HFFc6 (cell line): ENCODE data around the gene PHACTR1. TPM values are rescaled to one million over a fixed set of nuclear protein-coding genes. Genes with fewer than 3 reads are reported as not detected.

Source experiments
- DNase-seq: peaks from one replicate; pipeline ENCODE4 v3.0.0-alpha.2; 2018
- H3K27ac Mint-ChIP-seq: 2 replicates; pipeline ENCODE4 v1.8.0; 2020; ENCODE audit warnings: mild to moderate bottlenecking, mixed read lengths
- H3K27me3 Mint-ChIP-seq: 2 replicates; pipeline ENCODE4 v1.8.0; 2021; ENCODE audit warnings: mild to moderate bottlenecking, moderate library complexity, mixed read lengths; ENCODE audit not compliant: insufficient read depth
- H3K36me3 Mint-ChIP-seq: 2 replicates; pipeline ENCODE4 v1.8.0; 2021; ENCODE audit warnings: low read depth, mixed read lengths
- H3K4me1 Mint-ChIP-seq: 2 replicates; pipeline ENCODE4 v1.8.0; 2020; ENCODE audit warnings: low read depth, mixed read lengths
- H3K4me3 Mint-ChIP-seq: 2 replicates; pipeline ENCODE4 v1.8.0; 2020; ENCODE audit warnings: mild to moderate bottlenecking, moderate library complexity, mixed read lengths
- H3K9me3 Mint-ChIP-seq: 2 replicates; pipeline ENCODE4 v1.8.0; 2020; ENCODE audit warnings: mild to moderate bottlenecking, mixed read lengths
- CTCF ChIP-seq: fragments of 200-600 bp; sonication (generic); IDR thresholded peaks from 2 replicates; pipeline ENCODE4 v1.5.0; 2021; ENCODE audit warnings: antibody characterized with exemption, mild to moderate bottlenecking
- total RNA-seq, 6 experiments: library from RNA; stranded (reverse); fragmentation: NEBNext Ultra II Directional; extraction: Animal tissue kit (Norgen Biotek cat#: 25700); gene quantifications; 2 replicates in 1 of 6; 3 replicates in 5 of 6; pipeline ENCODE4 v1.2.3, GENCODE V29; 2021

Gene PHACTR1
- total RNA-seq, 6 experiments from 2014 or later = 2.5 to 4.7 (median 3.9) TPM

- Mint-ChIP-seq H3K4me3 (no peak overlapping the region), H3K4me1 (no peaks in the 10 kb centered on the region), H3K27ac (no peak overlapping the region), H3K27me3 (peaks cover 5% of the 10 kb centered on the region; the same call in 1 of the 2 replicates), H3K36me3 (no peaks in the 10 kb centered on the region), H3K9me3 (no peaks in the 10 kb centered on the region)
- no peak for TF ChIP-seq CTCF
- DNase-seq = no peak
Measured at GRCh38 chr6:12785301-12785700, 68.7 kb downstream of the PHACTR1 start.

GRCh38 chr6:12785921-12786320, 69.4 kb downstream of the PHACTR1 start:
- H3K27me3 Mint-ChIP-seq = peaks cover 5% of the 10 kb centered on the region
- TF ChIP-seq CTCF = no peak
- no peaks in the 10 kb centered on the region for H3K36me3 Mint-ChIP-seq
- no peak overlapping the region for H3K27ac Mint-ChIP-seq
- H3K9me3 Mint-ChIP-seq = no peaks in the 10 kb centered on the region
- no peak for DNase-seq
- H3K4me3 Mint-ChIP-seq = no peak overlapping the region
- peaks cover under 1% of the 10 kb centered on the region; the same call in 1 of the 2 replicates for H3K4me1 Mint-ChIP-seq

GRCh38 chr6:12791371-12791770, 74.8 kb downstream of the PHACTR1 start:
- no peak for DNase-seq
- no peaks in the 10 kb centered on the region for H3K36me3 Mint-ChIP-seq
- H3K4me3 Mint-ChIP-seq = no peak overlapping the region
- no peak for TF ChIP-seq CTCF
- H3K27me3 Mint-ChIP-seq = peaks cover 4% of the 10 kb centered on the region
- H3K27ac Mint-ChIP-seq = no peak overlapping the region
- peaks cover 2% of the 10 kb centered on the region; the same call in 1 of the 2 replicates for H3K9me3 Mint-ChIP-seq
- peaks cover 7% of the 10 kb centered on the region; the same call in 1 of the 2 replicates for H3K4me1 Mint-ChIP-seq

- no peak overlapping the region for H3K4me3 Mint-ChIP-seq
- no peaks in the 10 kb centered on the region for H3K36me3 Mint-ChIP-seq
- no peak for TF ChIP-seq CTCF
- no peak for DNase-seq
- H3K27ac Mint-ChIP-seq = no peak overlapping the region
- H3K9me3 Mint-ChIP-seq = peaks cover 4% of the 10 kb centered on the region; the same call in 1 of the 2 replicates
- no peaks in the 10 kb centered on the region for H3K4me1 Mint-ChIP-seq
- peaks cover 4% of the 10 kb centered on the region for H3K27me3 Mint-ChIP-seq
Measured at GRCh38 chr6:12798326-12798725, 81.8 kb downstream of the PHACTR1 start.

- Mint-ChIP-seq H3K27ac (no peak overlapping the region), H3K27me3 (no peaks in the 10 kb centered on the region; the same call in none of the 2 replicates), H3K4me1 (no peaks in the 10 kb centered on the region), H3K4me3 (no peak overlapping the region), H3K36me3 (no peaks in the 10 kb centered on the region), H3K9me3 (peaks cover 4% of the 10 kb centered on the region; the same call in 1 of the 2 replicates)
- DNase-seq = no peak
- no peak for TF ChIP-seq CTCF
Measured at GRCh38 chr6:12800120-12800519, 83.6 kb downstream of the PHACTR1 start.

- H3K4me1 Mint-ChIP-seq = no peaks in the 10 kb centered on the region
- no peak overlapping the region for H3K4me3 Mint-ChIP-seq
- H3K9me3 Mint-ChIP-seq = peaks cover 7% of the 10 kb centered on the region
- DNase-seq = no peak
- TF ChIP-seq CTCF = no peak
- H3K27me3 Mint-ChIP-seq = peaks cover 3% of the 10 kb centered on the region
- H3K27ac Mint-ChIP-seq = no peak overlapping the region
- no peaks in the 10 kb centered on the region for H3K36me3 Mint-ChIP-seq
Measured at GRCh38 chr6:12801141-12801540, 84.6 kb downstream of the PHACTR1 start.
